ELF-1 (cell line): ENCODE results near the gene CENPM.

ENCODE experiments used
- DNase-seq: peaks from one replicate; pipeline ENCODE4 v3.0.0-alpha.2; 2016; ENCODE audit warnings: low read depth, low spot score

The CENPM gene

DNA sequence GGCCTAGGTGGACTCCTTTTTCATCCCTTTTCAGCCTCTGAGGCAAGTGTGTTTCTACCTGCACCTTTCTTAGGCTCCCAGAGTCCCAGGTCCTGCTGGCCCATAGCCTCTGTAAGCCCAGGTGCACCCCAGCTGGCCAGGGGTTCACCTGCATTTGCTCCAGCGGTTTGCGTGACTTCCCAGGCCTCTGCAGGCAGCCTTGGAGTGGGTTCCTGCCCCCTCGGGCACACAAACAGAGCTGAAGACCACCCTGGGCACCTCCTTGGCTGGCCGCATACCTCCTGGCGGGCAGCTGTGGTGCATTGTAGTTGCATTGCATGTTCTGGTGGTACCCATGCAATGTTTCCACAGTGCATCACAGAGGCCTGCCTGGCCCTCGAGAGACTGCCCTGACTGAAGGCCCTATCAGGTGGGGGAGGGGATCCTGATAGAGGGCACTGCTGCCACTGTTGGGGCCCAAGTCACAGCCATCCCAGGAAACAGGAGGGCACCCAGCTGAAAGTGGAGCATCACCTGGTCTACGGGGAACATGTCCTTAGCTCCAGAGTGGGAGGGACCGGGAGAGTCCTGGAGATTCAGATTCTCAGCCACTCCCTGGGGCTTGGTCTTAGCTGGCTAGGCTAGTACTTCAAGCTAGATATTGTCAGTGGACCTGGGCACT lies 46.2 kb downstream of the CENPM start:
- DNase-seq: no peak

DNA sequence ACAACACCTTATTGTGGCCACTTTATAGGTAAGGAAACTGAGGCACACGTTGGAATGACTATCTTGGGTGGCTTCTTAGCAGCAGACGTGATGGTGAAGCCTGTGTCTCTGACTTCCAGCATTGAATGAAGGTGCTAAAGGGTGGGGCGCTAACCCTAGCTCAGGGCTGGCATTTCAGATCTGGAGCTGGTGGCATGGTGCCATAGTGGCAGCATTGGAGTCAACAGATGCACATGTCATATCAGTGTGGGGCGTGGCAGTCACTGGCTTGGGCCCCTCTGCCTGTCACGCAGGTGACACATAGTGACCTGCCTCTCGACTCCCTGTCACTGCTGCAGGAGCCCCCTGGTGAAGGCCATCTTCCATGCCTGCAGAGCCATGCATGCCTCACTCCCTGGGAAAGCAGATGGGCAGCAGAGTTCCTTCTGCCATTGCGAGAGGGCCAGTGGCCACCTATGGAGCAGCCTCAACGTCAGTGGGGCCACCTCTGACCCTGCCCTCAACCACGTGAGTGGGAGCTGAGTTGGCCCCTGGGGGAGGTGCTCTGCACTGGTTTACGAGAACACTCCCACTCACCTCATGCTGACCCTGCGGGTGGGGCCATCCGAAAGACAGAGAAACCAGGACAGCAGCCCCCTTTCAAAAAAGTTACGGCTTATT lies 46.8 kb downstream of the CENPM start:
- no peak for DNase-seq

DNA sequence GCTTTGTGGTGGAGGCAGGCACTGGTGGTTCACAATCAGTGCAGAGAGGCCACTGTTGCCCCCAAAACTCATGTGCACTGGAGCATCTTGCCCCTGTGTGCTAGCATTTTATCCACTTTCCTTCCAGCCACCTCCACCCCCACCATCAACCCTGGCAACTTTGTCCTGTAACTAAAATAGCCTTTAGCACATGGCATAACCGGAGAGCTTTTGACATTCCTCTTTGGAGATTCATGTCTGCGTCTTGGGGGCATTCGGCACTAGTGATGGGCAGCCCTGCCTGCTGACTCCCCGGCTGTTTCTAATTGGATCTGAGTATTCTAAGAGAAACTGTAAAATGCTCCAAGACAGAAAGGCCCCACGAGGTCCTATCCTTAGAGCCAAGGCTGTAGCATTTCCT lies 47.8 kb downstream of the CENPM start:
- DNase-seq: no peak

DNA sequence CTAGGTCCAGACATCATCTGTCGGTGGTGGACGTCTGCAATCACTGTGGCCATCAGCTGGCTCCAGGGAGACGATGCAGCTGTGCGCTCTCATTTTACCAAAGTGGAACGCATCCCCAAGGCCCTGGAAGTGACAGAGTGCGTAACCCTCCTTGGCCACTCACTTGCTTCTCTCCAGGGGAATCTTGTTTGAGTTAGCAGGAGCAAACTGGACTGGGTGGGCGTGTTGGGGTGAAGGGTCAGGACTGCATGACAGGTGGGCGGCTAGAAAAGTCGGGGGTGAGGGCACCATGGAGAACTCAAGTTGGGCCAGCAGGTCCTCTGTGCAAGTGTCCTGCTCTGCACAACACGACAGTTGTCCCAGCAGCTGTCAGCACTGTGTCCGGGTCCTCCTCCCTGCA lies 48.3 kb downstream of the CENPM start:
- no peak for DNase-seq

DNA sequence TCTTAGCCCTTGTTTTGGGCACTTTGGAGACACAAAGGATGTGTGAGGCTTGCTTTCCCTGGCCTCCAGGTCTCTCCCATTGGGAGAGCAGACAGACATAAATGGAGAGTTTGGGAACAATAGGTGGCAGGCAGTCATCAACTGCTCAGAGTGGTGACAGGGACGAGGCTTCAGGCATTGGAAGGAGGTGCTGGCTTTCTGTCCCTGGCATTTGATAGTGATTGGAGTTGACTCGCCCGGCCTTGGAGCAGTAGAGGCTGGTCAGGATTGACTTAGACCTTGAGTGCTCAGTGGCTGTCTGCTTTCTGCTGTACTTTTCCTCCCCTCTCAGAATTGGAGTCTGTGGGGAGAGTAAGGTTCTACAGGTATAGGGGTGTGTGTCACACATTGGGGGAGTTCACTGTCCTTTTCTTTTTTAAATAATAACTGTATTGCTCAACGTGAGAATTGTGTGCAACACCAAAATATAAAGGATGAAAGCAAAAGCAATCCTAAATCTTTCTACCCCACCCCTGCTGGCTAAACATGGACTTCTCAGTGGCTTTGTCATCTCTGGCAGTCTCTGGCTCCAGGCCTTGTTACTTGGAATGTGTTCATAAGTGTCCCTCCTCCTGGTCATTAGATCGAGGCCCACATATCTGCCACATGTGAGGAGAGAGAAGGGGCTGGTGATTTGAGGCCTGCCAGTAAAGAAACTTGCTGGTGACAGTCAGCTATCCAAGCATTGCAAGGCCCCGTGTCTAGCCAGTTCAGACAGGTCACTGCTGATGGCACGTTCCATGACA lies 53.2 kb downstream of the CENPM start:
- DNase-seq: no peak

DNA sequence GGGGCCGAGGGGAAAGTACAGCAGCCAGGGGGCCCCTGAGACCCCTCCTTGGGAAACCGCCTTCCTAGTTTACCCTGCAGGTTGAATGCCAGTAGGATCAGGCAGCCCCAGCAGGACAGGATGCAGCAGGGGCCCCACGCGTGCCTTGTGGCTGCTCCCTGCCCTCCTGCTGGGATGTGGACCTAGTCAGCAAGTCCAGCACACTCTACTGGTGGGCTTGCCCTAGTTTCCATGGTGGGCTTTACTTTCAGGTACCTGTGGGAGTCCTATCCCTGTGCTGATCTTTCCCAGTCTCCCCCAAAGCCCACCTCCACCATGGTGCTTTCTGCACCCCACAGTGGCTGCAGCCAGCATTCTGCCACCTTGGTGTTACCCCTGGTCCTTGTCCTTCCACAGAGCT lies 54.2 kb downstream of the CENPM start:
- DNase-seq: no peak

DNA sequence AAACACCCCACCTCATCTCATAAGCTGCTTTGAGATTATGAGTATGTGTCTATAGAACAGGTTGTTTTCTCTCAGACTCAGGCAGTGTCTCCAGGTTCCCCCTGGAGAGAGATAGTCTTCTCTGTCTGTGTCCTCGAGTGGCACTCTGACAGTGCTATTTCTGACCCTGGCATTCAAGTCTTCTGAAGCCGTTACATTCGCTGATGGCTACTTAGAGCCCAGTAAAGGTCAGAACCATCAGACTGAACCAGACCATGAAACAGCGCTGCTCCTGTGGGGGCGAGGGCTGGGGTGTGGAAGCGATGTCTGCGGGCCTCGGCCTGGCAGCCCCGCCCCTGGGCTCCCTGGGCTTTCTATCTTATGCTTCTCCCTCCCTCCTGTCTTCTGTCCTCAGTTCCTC lies 55.5 kb downstream of the CENPM start:
- no peak for DNase-seq
